ENCODE data around the gene KRTAP1-5. TPM values are rescaled to one million over a fixed set of nuclear protein-coding genes. Genes with fewer than 3 reads are reported as not detected.
"Not testable (repeated sequence)": the region's sequence is repeated elsewhere in the genome, so short reads cannot be mapped to it uniquely, and the experiment has no call there.

KRTAP1-5 gene
- total and polyA plus RNA-seq, 2 donors (not counting 1 experiment from before 2014, with no cell fraction given) = not detected

GRCh38 chr17:41061964-41062363, 35.0 kb upstream of the KRTAP1-5 start:
- H3K4me2 ChIP-seq (replicated peaks; ENCODE audit: low read depth, low read length, poor library complexity, severe bottlenecking) = no peak overlapping the region
- peaks cover 0 to 6% (median 2%) of the 10 kb centered on the region in 4 experiments for H3K27me3 ChIP-seq (replicated peaks in 1 of 4; ENCODE audit: control extremely low read depth in 1 of 4, control insufficient read depth in 3 of 4, insufficient read depth in 4 of 4, low read length in 3 of 4)
- ATAC-seq (ENCODE audit: low read depth) (no peak), DNase-seq (no peak)
- Mint-ChIP-seq H3K27me3 (peaks cover 49% of the 10 kb centered on the region), H3K27ac (no peak overlapping the region), H3K9me3 (ENCODE audit: insufficient read depth) (no peaks in the 10 kb centered on the region), H3K4me1 (no peaks in the 10 kb centered on the region), H3K4me3 (no peak overlapping the region)
- POLR2A ChIA-PET = no interaction called here
- no peak overlapping the region for H3K4me3 ChIP-seq (ENCODE audit: control extremely low read depth in 1 of 5, extremely low read depth in 1 of 5, insufficient read depth in 1 of 5, low read depth in 2 of 5, low read length in 4 of 5)
- no peak overlapping the region for H3K27ac ChIP-seq (ENCODE audit: low read length in 2 of 2)
- H3K79me2 ChIP-seq (ENCODE audit: control insufficient read depth, insufficient read depth, low read length) = no peaks in the 10 kb centered on the region
- H2AFZ ChIP-seq (ENCODE audit: insufficient read depth, low read depth, low read length, poor library complexity, severe bottlenecking) = no peak overlapping the region
- TF ChIP-seq, protein P1, sequence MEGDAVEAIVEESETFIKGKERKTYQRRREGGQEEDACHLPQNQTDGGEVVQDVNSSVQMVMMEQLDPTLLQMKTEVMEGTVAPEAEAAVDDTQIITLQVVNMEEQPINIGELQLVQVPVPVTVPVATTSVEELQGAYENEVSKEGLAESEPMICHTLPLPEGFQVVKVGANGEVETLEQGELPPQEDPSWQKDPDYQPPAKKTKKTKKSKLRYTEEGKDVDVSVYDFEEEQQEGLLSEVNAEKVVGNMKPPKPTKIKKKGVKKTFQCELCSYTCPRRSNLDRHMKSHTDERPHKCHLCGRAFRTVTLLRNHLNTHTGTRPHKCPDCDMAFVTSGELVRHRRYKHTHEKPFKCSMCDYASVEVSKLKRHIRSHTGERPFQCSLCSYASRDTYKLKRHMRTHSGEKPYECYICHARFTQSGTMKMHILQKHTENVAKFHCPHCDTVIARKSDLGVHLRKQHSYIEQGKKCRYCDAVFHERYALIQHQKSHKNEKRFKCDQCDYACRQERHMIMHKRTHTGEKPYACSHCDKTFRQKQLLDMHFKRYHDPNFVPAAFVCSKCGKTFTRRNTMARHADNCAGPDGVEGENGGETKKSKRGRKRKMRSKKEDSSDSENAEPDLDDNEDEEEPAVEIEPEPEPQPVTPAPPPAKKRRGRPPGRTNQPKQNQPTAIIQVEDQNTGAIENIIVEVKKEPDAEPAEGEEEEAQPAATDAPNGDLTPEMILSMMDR (IDR thresholded peaks at IDR 0.05) = no peak
- H3K4me1 ChIP-seq (ENCODE audit: control insufficient read depth in 2 of 2, insufficient read depth in 2 of 2, low read length in 2 of 2) = no peaks in the 10 kb centered on the region
- WGBS (ENCODE audit: insufficient coverage) = no CpG with 5 or more reads among the region's 1 CpG
- intact Hi-C loops (cut with micrococcal nuclease) = no loop called here
- H4K20me1 ChIP-seq (ENCODE audit: control insufficient read depth, insufficient read depth, low read length, poor library complexity, severe bottlenecking) = no peaks in the 10 kb centered on the region
- peaks cover 0 to 2% (median 1%) of the 10 kb centered on the region in 3 donors for H3K9me3 ChIP-seq (ENCODE audit: control extremely low read depth in 1 of 3, control insufficient read depth in 2 of 3, insufficient read depth in 1 of 3, low read length in 2 of 3)
- no peaks in the 10 kb centered on the region for H3K36me3 ChIP-seq (replicated peaks in 1 of 2; ENCODE audit: control extremely low read depth in 1 of 2, control insufficient read depth in 1 of 2, extremely low read depth in 1 of 2, insufficient read depth in 2 of 2, low read length in 1 of 2)
- CTCF ChIA-PET = no interaction called here
- H3K9ac ChIP-seq (ENCODE audit: low read length) = no peak overlapping the region

- H3K4me1 ChIP-seq (ENCODE audit: control insufficient read depth in 2 of 2, insufficient read depth in 2 of 2, low read length in 2 of 2) = no peaks in the 10 kb centered on the region
- ChIA-PET POLR2A (no interaction called here), CTCF (no interaction called here)
- peaks cover 0 to 6% (median 2%) of the 10 kb centered on the region in 4 experiments for H3K27me3 ChIP-seq (replicated peaks in 1 of 4; ENCODE audit: control extremely low read depth in 1 of 4, control insufficient read depth in 3 of 4, insufficient read depth in 4 of 4, low read length in 3 of 4)
- no peaks in the 10 kb centered on the region for H3K79me2 ChIP-seq (ENCODE audit: control insufficient read depth, insufficient read depth, low read length)
- WGBS (ENCODE audit: insufficient coverage) = 75% methylated on average over 3 of the region's 6 CpGs
- H3K4me2 ChIP-seq (replicated peaks; ENCODE audit: low read depth, low read length, poor library complexity, severe bottlenecking) = no peak within 1 kb of the TSS
- TF ChIP-seq, protein P1 (IDR thresholded peaks at IDR 0.05) = no peak
- TF ChIP-seq EZH2 (IDR thresholded peaks at IDR 0.05; ENCODE audit: borderline replicate concordance, insufficient read depth, low read depth, low read length, poor library complexity, severe bottlenecking) = no peak
- H3K9me3 ChIP-seq (ENCODE audit: control extremely low read depth in 1 of 3, control insufficient read depth in 2 of 3, insufficient read depth in 1 of 3, low read length in 2 of 3) = peaks cover 0 to 2% (median 1%) of the 10 kb centered on the region in 3 donors
- no peaks in the 10 kb centered on the region for H4K20me1 ChIP-seq (ENCODE audit: control insufficient read depth, insufficient read depth, low read length, poor library complexity, severe bottlenecking)
- Mint-ChIP-seq H3K9me3 (ENCODE audit: insufficient read depth) (no peaks in the 10 kb centered on the region), H3K27me3 (peaks cover 57% of the 10 kb centered on the region), H3K4me3 (no peak within 1 kb of the TSS), H3K27ac (no peak within 1 kb of the TSS), H3K4me1 (no peaks in the 10 kb centered on the region)
- no peak within 1 kb of the TSS for H3K9ac ChIP-seq (ENCODE audit: low read length)
- H3K36me3 ChIP-seq (replicated peaks in 1 of 2; ENCODE audit: control extremely low read depth in 1 of 2, control insufficient read depth in 1 of 2, extremely low read depth in 1 of 2, insufficient read depth in 2 of 2, low read length in 1 of 2) = no peaks in the 10 kb centered on the region
- H3K4me3 ChIP-seq (ENCODE audit: control extremely low read depth in 1 of 5, extremely low read depth in 1 of 5, insufficient read depth in 1 of 5, low read depth in 2 of 5, low read length in 4 of 5) = no peak within 1 kb of the TSS
- H3K27ac ChIP-seq (ENCODE audit: low read length in 2 of 2) = no peak within 1 kb of the TSS
- ATAC-seq (ENCODE audit: low read depth) (no peak), DNase-seq (no peak)
- intact Hi-C loops (cut with micrococcal nuclease) = no loop called here
- no peak within 1 kb of the TSS for H2AFZ ChIP-seq (ENCODE audit: insufficient read depth, low read depth, low read length, poor library complexity, severe bottlenecking)
Measured at GRCh38 chr17:41060052-41060604, 33.1 kb upstream of the KRTAP1-5 start, which contains the start of gene KRTAP2-3. KRTAP2-3 (minus strand) TSS chr17:41060114; CDS start chr17:41060050, 64 bp downstream.

DNA sequence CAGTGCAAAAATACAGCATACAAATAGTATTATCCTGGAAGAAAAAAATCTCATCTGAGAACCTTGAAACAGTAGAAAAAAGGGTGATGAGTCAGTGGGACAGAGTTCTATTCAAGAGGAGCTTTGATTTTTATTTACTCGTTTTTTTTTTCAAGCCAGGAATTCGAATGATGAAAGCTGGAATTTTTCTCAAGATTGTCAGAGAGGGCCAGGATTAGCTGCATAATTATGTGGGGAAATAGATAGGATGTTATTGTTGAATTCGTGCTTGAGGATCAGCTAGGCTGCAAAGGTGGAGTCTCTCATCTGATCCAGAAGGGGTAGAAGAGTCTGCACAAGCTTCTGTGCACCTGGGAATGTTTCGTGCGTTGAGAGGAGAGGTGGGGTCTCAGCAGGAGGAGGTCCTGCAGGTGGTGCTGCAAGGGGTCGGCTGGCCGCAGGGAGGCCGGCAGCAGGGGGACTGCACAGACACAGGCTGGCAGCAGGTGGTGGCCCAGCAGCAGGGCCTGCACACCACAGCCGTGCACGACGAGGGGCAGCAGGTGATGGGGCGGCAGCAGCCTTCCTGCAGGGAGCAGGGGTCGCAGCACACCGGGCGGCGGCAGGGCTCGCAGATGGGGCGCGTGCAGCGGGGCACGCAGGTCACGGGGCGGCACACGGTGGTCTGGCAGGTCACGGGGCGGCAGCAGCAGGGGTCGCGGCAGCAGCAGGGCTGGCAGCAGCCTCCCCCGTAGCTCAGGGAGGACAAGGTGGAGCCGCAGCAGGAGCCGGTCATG, 32.5 kb upstream of the KRTAP1-5 start:
- POLR2A ChIA-PET; H3K9me3 ChIP-seq (ENCODE audit: control extremely low read depth in 1 of 3, control insufficient read depth in 2 of 3, insufficient read depth in 1 of 3, low read length in 2 of 3); H3K27ac Mint-ChIP-seq; H2AFZ ChIP-seq (ENCODE audit: insufficient read depth, low read depth, low read length, poor library complexity, severe bottlenecking); H3K27me3 ChIP-seq (replicated peaks in 1 of 4; ENCODE audit: control extremely low read depth in 1 of 4, control insufficient read depth in 3 of 4, insufficient read depth in 4 of 4, low read length in 3 of 4); H3K4me2 ChIP-seq (replicated peaks; ENCODE audit: low read depth, low read length, poor library complexity, severe bottlenecking); H3K36me3 ChIP-seq (replicated peaks in 1 of 2; ENCODE audit: control extremely low read depth in 1 of 2, control insufficient read depth in 1 of 2, extremely low read depth in 1 of 2, insufficient read depth in 2 of 2, low read length in 1 of 2); H3K4me3 Mint-ChIP-seq; H3K4me3 ChIP-seq (ENCODE audit: control extremely low read depth in 1 of 5, extremely low read depth in 1 of 5, insufficient read depth in 1 of 5, low read depth in 2 of 5, low read length in 4 of 5); H3K4me1 ChIP-seq (ENCODE audit: control insufficient read depth in 2 of 2, insufficient read depth in 2 of 2, low read length in 2 of 2); DNase-seq; CTCF ChIA-PET; ATAC-seq (ENCODE audit: low read depth); H3K4me1 Mint-ChIP-seq; intact Hi-C loops (cut with micrococcal nuclease); H3K79me2 ChIP-seq (ENCODE audit: control insufficient read depth, insufficient read depth, low read length); H3K9ac ChIP-seq (ENCODE audit: low read length); H4K20me1 ChIP-seq (ENCODE audit: control insufficient read depth, insufficient read depth, low read length, poor library complexity, severe bottlenecking); H3K9me3 Mint-ChIP-seq (ENCODE audit: insufficient read depth); H3K27ac ChIP-seq (ENCODE audit: low read length in 2 of 2): not testable (repeated sequence)
- peaks cover 57% of the 10 kb centered on the region for H3K27me3 Mint-ChIP-seq
- WGBS (ENCODE audit: insufficient coverage) = 71% methylated on average over 7 of the region's 31 CpGs

Data from B cell (primary cell).